PC-9 (cell line): ENCODE results near the gene MYOZ2.

Experiments used
- EZH2 ChIP-seq: fragments of 200-600 bp; sonication (generic); IDR thresholded peaks from 2 replicates; pipeline ENCODE4 v1.8.0; 2017; ENCODE audit warnings: antibody characterized with exemption, low read depth
- TF ChIP-seq, protein P1 (sequence below): fragments of 200-600 bp; sonication (generic); conservative IDR thresholded peaks from 2 replicates; pipeline ENCODE4 v1.6.1; 2017; ENCODE audit warnings: mixed run types, antibody characterized with exemption, mild to moderate bottlenecking, moderate library complexity

DNA sequence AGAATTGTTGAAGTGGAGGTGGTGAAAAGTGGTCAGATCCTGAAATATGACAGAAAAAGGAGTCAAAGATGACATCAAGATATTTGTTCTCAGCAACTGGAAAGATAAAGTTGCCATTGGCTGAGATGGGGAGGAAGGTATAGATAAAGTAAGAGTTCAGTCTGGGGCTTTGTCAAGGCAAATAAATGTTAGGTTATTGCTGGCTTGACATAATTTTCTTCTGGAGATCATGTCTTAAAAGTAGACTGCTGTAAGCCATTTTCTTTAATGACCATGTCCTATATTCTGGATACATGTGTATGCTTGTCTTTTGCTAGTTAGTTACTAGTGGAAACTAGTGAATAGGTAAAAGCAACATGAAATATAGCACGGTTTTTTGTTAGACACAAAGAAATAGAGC lies 82.5 kb downstream of the MYOZ2 start:
- TF ChIP-seq, protein P1, sequence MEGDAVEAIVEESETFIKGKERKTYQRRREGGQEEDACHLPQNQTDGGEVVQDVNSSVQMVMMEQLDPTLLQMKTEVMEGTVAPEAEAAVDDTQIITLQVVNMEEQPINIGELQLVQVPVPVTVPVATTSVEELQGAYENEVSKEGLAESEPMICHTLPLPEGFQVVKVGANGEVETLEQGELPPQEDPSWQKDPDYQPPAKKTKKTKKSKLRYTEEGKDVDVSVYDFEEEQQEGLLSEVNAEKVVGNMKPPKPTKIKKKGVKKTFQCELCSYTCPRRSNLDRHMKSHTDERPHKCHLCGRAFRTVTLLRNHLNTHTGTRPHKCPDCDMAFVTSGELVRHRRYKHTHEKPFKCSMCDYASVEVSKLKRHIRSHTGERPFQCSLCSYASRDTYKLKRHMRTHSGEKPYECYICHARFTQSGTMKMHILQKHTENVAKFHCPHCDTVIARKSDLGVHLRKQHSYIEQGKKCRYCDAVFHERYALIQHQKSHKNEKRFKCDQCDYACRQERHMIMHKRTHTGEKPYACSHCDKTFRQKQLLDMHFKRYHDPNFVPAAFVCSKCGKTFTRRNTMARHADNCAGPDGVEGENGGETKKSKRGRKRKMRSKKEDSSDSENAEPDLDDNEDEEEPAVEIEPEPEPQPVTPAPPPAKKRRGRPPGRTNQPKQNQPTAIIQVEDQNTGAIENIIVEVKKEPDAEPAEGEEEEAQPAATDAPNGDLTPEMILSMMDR, result no peak
- TF ChIP-seq EZH2, result no peak
